Measurements from ENCODE around the gene SIVA1. TPM values are rescaled to one million over a fixed set of nuclear protein-coding genes. Genes with fewer than 3 reads are reported as not detected.
A peak's percentile ranks its signal among the peaks of the same experiment; 100 is the strongest.

SIVA1 gene
- polyA plus RNA-seq, 1 of the 3 experiments (the other 2 are of a cell fraction) = 137 TPM

DNA sequence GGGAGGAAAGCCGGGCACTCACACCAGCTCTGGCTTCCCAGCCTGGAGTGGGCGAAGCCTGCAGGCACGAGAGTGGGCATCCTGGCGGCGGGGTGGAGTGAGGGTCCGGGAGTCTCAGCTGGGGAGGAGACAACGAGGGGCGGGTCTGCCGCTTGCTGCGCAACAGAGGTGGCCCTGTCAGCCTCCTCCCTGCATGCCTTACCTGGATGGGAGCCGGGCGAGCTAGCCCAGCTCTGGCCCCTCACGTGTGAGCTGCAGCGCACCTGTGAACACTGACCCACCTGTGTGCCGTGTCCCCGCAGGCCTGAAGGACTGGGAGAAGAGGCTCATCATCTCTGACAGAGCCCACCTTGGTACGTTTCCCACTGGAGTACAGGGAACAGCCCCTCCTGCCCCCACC is 13.9 kb upstream of the SIVA1 start:
- Histone ChIP-seq H3K9ac (no peak overlapping the region), H3K36me3 (replicated peaks in 1 of 2; ENCODE audit: control insufficient read depth in 1 of 2, insufficient read depth in 2 of 2, low read length in 1 of 2) (peaks cover 0 to 5% of the 10 kb centered on the region in 2 experiments), H3K27me3 (ENCODE audit: insufficient read depth) (no peaks in the 10 kb centered on the region), H2AFZ (ENCODE audit: low read depth) (no peak overlapping the region), H3K4me3 (ENCODE audit: low read depth in 2 of 2, low read length in 1 of 2) (no peak overlapping the region), H3K79me2 (ENCODE audit: insufficient read depth) (no peaks in the 10 kb centered on the region), H3K27ac (ENCODE audit: low read depth in 2 of 2, low read length in 1 of 2) (no peak overlapping the region), H4K20me1 (ENCODE audit: insufficient read depth) (no peaks in the 10 kb centered on the region), H3K9me3 (no peaks in the 10 kb centered on the region), H3K4me1 (ENCODE audit: control insufficient read depth in 1 of 2, insufficient read depth in 2 of 2, low read depth in 1 of 2, low read length in 1 of 2) (peaks cover 0 to 6% of the 10 kb centered on the region in 2 experiments; a peak in 1 of 4 replicates), H3K9me2 (no peaks in the 10 kb centered on the region), H3F3A (replicated peaks; ENCODE audit: insufficient read depth) (no peaks in the 10 kb centered on the region), H3K4me2 (no peak overlapping the region)
- DNase-seq = peak; percentile 18
- TF ChIP-seq, protein P1, sequence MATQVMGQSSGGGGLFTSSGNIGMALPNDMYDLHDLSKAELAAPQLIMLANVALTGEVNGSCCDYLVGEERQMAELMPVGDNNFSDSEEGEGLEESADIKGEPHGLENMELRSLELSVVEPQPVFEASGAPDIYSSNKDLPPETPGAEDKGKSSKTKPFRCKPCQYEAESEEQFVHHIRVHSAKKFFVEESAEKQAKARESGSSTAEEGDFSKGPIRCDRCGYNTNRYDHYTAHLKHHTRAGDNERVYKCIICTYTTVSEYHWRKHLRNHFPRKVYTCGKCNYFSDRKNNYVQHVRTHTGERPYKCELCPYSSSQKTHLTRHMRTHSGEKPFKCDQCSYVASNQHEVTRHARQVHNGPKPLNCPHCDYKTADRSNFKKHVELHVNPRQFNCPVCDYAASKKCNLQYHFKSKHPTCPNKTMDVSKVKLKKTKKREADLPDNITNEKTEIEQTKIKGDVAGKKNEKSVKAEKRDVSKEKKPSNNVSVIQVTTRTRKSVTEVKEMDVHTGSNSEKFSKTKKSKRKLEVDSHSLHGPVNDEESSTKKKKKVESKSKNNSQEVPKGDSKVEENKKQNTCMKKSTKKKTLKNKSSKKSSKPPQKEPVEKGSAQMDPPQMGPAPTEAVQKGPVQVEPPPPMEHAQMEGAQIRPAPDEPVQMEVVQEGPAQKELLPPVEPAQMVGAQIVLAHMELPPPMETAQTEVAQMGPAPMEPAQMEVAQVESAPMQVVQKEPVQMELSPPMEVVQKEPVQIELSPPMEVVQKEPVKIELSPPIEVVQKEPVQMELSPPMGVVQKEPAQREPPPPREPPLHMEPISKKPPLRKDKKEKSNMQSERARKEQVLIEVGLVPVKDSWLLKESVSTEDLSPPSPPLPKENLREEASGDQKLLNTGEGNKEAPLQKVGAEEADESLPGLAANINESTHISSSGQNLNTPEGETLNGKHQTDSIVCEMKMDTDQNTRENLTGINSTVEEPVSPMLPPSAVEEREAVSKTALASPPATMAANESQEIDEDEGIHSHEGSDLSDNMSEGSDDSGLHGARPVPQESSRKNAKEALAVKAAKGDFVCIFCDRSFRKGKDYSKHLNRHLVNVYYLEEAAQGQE (IDR thresholded peaks at IDR 0.05; ENCODE audit: low read depth, low read length) = no peak
- TF ChIP-seq GABPA (IDR thresholded peaks at IDR 0.05; ENCODE audit: low read depth) (no peak), MEF2A (IDR thresholded peaks at IDR 0.05; ENCODE audit: borderline replicate concordance, low read depth) (no peak), MXI1 (IDR thresholded peaks at IDR 0.05; ENCODE audit: low read depth, low read length) (no peak), TAF1 (IDR thresholded peaks at IDR 0.05; ENCODE audit: borderline replicate concordance, low read depth, low read length) (no peak), RFX5 (IDR thresholded peaks at IDR 0.05; ENCODE audit: low read length) (no peak), CHD2 (IDR thresholded peaks at IDR 0.05; ENCODE audit: low read length, partially characterized antibody) (no peak), NFIC (IDR thresholded peaks at IDR 0.05; ENCODE audit: borderline replicate concordance) (no peak), RCOR1 (IDR thresholded peaks at IDR 0.05; ENCODE audit: low read length) (no peak), TCF12 (IDR thresholded peaks at IDR 0.05) (no peak), PBX3 (IDR thresholded peaks at IDR 0.05) (no peak), RXRA (IDR thresholded peaks at IDR 0.05; ENCODE audit: borderline replicate concordance, low read depth) (no peak), SIN3A (IDR thresholded peaks at IDR 0.05; ENCODE audit: borderline replicate concordance, low read depth, low read length) (no peak), FOSL2 (IDR thresholded peaks at IDR 0.05; ENCODE audit: borderline replicate concordance, low read depth) (no peak), FOXJ3 (CRISPR knock-in tag; IDR thresholded peaks at IDR 0.05) (no peak), EZH2phosphoT487 (IDR thresholded peaks at IDR 0.05; ENCODE audit: borderline replicate concordance, low read depth) (no peak), TEAD4 (IDR thresholded peaks at IDR 0.05; ENCODE audit: borderline replicate concordance, insufficient read depth) (no peak)
- WGBS (ENCODE audit: low lambda C conversion rate) = 96% methylated on average over 5 of the region's 17 CpGs
- CTCF ChIA-PET = interaction anchor here (1.0 to 3.4 kb wide), 4 partner anchors 15 to 75 kb away, joined by 3 to 23 read pairs (median 6); partner anchors contain the start of gene ADSS1
- POLR2A ChIA-PET = interaction anchor here (0.7 kb wide), 1 partner anchor 87 kb away, joined by 3 read pairs; no protein-coding TSS in a partner anchor
